Muscle of leg (tissue), 11 donors: Measurements from ENCODE around the gene BMPER. TPM values are rescaled to one million over a fixed set of nuclear protein-coding genes. Genes with fewer than 3 reads are reported as not detected.
A peak's percentile ranks its signal among the peaks of the same experiment; 100 is the strongest.

Experiments
- DNase-seq: peaks from one replicate; pipeline ENCODE4 v3.0.0; 2013
- H3K27ac ChIP-seq: one replicate; pipeline ENCODE4 v1.5.1; 2013; ENCODE audit warnings: mild to moderate bottlenecking, low read length, control low read depth
- H3K27me3 ChIP-seq: one replicate; pipeline ENCODE4 v1.6.1; 2013; ENCODE audit warnings: low read length; ENCODE audit not compliant: control insufficient read depth, insufficient read depth
- H3K36me3 ChIP-seq: one replicate; pipeline ENCODE4 v1.6.1; 2013; ENCODE audit warnings: low read length; ENCODE audit not compliant: control insufficient read depth, insufficient read depth
- H3K4me1 ChIP-seq: one replicate; pipeline ENCODE4 v1.6.1; 2013; ENCODE audit warnings: low read length; ENCODE audit not compliant: control insufficient read depth, insufficient read depth
- H3K4me3 ChIP-seq: one replicate; pipeline ENCODE4 v1.5.1; 2013; ENCODE audit warnings: low read length, control low read depth
- H3K9me3 ChIP-seq: replicated peaks from 2 replicates; pipeline ENCODE4 v1.6.1; 2013; ENCODE audit warnings: low read depth, low read length; ENCODE audit not compliant: control insufficient read depth
- WGBS: methylation state at CpG from one replicate; pipeline ENCODE4 v1.1.5; 2013; ENCODE audit warnings: missing lambda C conversion rate; ENCODE audit not compliant: insufficient coverage; 5-methylcytosine and 5-hydroxymethylcytosine counted together
- polyA plus RNA-seq, 8 donors: library from polyadenylated mRNA; unstranded; fragments of 120-200 nt; gene quantifications; one replicate each; pipeline versions ENCODE4 v1.2.1 to v1.2.3, GENCODE V29; 2013; ENCODE audit warnings: inconsistent platforms in 1 of 8, low replicate concordance in 1 of 8; ENCODE audit not compliant: insufficient read length in 8 of 8, insufficient read depth in 1 of 8
- total RNA-seq: library from RNA; stranded (reverse); fragments of 120-200 nt; gene quantifications from one replicate; pipeline ENCODE4 v1.2.4, GENCODE V29; 2013

Gene BMPER
- total and polyA plus RNA-seq, 9 donors, result 3.8 to 11.0 (median 7.3) TPM

DNA sequence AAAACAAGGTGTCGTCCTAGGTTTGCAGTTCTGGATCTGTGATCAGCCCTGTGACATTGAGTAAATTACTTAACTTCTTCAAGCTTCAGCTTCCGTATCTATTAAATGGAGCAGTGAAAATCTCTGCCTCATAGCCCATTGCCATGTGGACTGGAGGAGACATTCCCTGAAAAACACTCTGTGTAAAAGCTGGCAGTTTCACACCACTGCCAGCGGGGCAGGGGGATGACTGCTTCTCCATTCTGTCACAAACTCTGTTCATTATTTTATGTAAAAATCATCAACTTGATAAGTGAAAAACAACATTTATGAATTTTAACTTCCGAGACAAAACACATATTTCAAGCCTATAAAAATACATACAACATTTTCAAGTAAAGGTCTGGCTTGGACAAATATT is 234.7 kb downstream of the BMPER start:
- H3K4me1 ChIP-seq, result peaks cover 3% of the 10 kb centered on the region
- H3K27me3 ChIP-seq, result no peaks in the 10 kb centered on the region
- H3K36me3 ChIP-seq, result no peaks in the 10 kb centered on the region
- H3K9me3 ChIP-seq, result no peaks in the 10 kb centered on the region
- H3K27ac ChIP-seq, result no peak overlapping the region
- DNase-seq, result no peak
- no peak overlapping the region for H3K4me3 ChIP-seq
- no CpG with 5 or more reads among the region's 4 CpGs for WGBS

- peak; percentile 34 for DNase-seq
- no peak overlapping the region for H3K27ac ChIP-seq
- no CpG with 5 or more reads among the region's 2 CpGs for WGBS
These were observed 238.1 kb downstream of the BMPER start for GRCh38 chr7:34143402-34143801.

DNA sequence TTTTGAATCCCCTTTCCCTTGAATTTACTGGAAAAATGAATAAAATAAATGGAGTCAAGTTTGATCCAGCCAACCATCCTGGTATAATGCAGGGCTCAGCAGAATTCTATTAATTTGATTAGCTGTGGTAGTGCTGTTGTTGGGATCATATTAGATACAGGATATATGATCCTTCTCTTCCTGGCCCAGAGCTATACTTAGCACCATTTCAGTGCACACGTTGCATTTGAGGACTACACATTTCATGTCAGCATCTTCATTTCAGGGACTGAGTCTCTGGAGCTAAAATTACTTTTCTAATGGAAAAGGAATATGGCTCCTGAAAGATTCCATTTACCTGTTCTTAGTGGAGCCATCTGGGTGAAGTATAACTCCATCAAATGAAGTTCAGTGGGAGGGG is 240.3 kb downstream of the BMPER start:
- H3K27ac ChIP-seq, result no peak overlapping the region
- no peak overlapping the region for H3K4me3 ChIP-seq
- H3K4me1 ChIP-seq, result no peaks in the 10 kb centered on the region
- no peaks in the 10 kb centered on the region for H3K36me3 ChIP-seq
- H3K9me3 ChIP-seq, result no peaks in the 10 kb centered on the region
- WGBS, result no CpG with 5 or more reads among the region's 1 CpG
- DNase-seq, result no peak
- H3K27me3 ChIP-seq, result no peaks in the 10 kb centered on the region

More at GRCh38 chr7:34143402-34143801, 238.1 kb downstream of the BMPER start:
- H3K4me3 ChIP-seq, result no peak overlapping the region
- H3K4me1 ChIP-seq, result no peaks in the 10 kb centered on the region
- no peaks in the 10 kb centered on the region for H3K9me3 ChIP-seq
- H3K36me3 ChIP-seq, result no peaks in the 10 kb centered on the region
- H3K27me3 ChIP-seq, result no peaks in the 10 kb centered on the region

- H3K9me3 ChIP-seq, result no peaks in the 10 kb centered on the region
- 74% methylated on average over 4 of the region's 5 CpGs for WGBS
These were observed 248.4 kb downstream of the BMPER start for GRCh38 chr7:34153656-34154270.

DNA sequence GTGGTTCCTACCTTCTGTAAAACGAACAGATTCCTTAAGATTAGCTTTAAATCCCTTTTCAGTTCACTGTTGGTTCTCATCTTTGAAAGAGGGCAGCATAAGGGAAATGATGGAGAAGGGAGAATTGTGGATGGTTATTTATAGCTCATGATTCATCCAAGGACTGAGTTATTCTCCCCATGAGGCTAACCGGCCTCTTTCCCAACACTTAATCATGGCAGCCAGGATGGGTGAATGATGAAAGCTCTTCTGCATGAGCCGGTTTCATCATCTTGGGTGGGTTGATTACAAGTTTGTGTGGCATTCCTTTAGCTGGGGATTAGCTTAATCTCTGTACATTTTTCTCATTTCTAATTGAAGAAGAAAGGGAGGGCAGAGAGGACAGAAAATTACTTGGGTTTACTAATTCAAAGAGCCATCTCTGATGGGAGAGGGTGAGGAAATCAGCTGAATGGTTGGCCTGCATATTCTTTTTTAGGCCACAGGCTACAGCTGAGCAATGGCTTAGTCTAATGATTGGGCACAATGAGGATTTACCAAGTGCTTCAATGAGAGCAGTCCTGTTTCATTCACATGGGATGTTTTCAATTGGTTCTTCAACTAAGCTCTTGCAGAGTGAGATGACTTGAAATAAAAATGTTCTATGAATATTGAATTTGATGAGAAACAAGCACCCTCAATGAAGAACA is 250.0 kb downstream of the BMPER start:
- Histone ChIP-seq H3K4me1 (peaks cover 5% of the 10 kb centered on the region), H3K36me3 (no peaks in the 10 kb centered on the region), H3K4me3 (no peak overlapping the region), H3K9me3 (no peaks in the 10 kb centered on the region), H3K27ac (no peak overlapping the region), H3K27me3 (no peaks in the 10 kb centered on the region)
- DNase-seq, result no peak
- WGBS, result no CpG with 5 or more reads among the region's 3 CpGs

More at GRCh38 chr7:34153656-34154270, 248.4 kb downstream of the BMPER start:
- Histone ChIP-seq H3K36me3 (no peaks in the 10 kb centered on the region), H3K27ac (no peak overlapping the region), H3K4me1 (peaks cover 5% of the 10 kb centered on the region), H3K27me3 (no peaks in the 10 kb centered on the region), H3K4me3 (no peak overlapping the region)
- DNase-seq, result no peak

DNA sequence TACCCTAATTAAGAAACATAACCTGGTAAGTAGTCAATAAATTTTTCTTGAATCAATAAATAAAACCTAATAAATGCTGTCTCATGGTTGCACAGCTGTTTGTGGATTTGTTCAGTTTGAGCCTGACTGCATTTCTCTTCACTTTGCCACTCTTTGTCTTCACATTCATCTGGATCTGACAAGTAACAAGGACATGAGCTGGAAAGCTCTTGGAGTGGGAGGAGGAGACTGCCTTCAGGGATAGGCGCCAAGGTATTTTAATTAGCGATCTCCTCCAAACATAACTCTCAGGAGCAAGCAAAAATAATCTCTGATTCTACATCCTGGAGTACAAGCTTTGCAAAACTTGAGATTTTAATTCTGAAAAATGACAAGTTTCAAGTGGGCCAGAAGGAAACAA is 251.0 kb downstream of the BMPER start:
- no peaks in the 10 kb centered on the region for H3K9me3 ChIP-seq
- peak; percentile 41 for DNase-seq
- WGBS, result no CpG with 5 or more reads among the region's 2 CpGs
- no peaks in the 10 kb centered on the region for H3K36me3 ChIP-seq
- no peak overlapping the region for H3K27ac ChIP-seq
- H3K4me1 ChIP-seq, result peaks cover 5% of the 10 kb centered on the region
- H3K4me3 ChIP-seq, result no peak overlapping the region
- H3K27me3 ChIP-seq, result no peaks in the 10 kb centered on the region

- H3K27ac ChIP-seq, result no peak overlapping the region
- H3K4me1 ChIP-seq, result peaks cover 5% of the 10 kb centered on the region
- no peaks in the 10 kb centered on the region for H3K36me3 ChIP-seq
- no peak overlapping the region for H3K4me3 ChIP-seq
- no peaks in the 10 kb centered on the region for H3K27me3 ChIP-seq
- DNase-seq, result no peak
- no CpG with 5 or more reads among the region's 2 CpGs for WGBS
- no peaks in the 10 kb centered on the region for H3K9me3 ChIP-seq
These were observed 251.8 kb downstream of the BMPER start for GRCh38 chr7:34157137-34157536.

DNA sequence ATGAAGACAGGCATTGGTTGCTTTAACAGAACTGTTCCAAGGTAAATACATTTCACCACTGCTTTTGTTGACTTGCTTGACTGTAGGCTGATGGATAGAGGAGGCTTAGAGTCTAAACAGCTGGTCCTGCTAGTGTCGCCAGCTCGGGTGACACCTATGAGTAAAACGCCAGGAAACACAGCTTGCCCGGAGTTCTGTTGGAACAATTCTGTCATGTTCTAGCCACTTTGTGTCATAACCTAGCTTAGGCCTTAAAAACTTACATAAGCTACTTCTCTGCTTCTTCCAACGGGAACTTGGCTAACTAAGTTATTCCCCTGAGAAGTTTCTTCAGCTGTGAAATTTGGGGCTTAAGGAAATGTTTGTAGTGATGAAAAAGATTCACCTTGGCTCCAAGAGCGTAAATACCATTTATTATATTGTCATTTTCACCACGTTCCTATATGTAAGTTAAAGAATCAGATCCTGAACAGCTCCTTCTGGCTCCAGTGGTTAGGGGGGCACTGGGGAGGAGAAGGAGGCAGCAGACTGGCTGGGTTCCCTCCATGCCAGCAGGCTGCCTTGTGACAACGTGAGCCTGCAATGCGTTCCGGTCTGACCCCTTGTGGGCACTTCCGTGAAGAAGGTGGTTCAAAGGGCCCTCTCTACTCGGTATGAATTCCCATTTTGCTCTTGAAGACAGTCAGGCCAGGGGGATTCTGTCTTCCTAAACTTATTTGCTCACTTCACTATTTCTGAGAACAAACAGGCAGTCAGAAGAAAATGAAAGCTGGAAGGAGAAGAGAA is 253.2 kb downstream of the BMPER start:
- H3K9me3 ChIP-seq, result no peaks in the 10 kb centered on the region
- WGBS, result 23% methylated on average over 7 of the region's 12 CpGs
- DNase-seq, result peak; percentile 89

GRCh38 chr7:34160261-34160752 is 255.0 kb downstream of the BMPER start:
- no peak for DNase-seq
- Histone ChIP-seq H3K4me1 (peaks cover 6% of the 10 kb centered on the region), H3K36me3 (no peaks in the 10 kb centered on the region), H3K4me3 (no peak overlapping the region), H3K27ac (no peak overlapping the region), H3K9me3 (no peaks in the 10 kb centered on the region), H3K27me3 (no peaks in the 10 kb centered on the region)
- WGBS, result 80% methylated on average over 1 of the region's 2 CpGs

More for the DNA sequence above, 253.2 kb downstream of the BMPER start:
- Histone ChIP-seq H3K36me3 (no peaks in the 10 kb centered on the region), H3K27me3 (no peaks in the 10 kb centered on the region), H3K4me1 (peaks cover 5% of the 10 kb centered on the region), H3K27ac (peak overlapping the region; percentile 37), H3K4me3 (no peak overlapping the region)

DNA sequence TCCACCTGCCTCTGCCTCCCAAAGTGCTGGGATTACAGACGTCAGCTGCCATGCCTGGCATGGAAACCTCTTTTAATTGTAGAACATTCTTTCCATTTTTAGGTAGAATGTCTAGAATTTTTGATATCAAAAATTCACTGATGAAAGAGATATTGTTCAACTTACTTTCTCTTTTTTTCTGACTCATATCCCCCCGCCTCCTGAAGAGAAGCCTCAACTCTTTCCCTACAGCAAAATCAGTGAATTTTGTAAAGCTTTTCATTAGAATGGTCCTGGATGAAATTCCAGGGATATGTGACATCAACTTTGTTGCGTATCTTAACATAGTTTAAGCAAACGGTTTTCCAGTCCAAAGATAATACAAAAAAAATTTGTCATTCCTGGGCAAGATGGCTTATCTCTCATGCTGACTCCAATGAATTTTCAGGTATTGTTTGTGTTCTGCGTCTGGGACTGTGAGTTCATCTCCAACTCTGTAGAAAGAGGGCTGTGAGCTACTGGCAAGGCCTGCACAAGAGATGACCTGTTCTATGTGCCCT is 256.8 kb downstream of the BMPER start:
- WGBS, result 79% methylated on average over 1 of the region's 5 CpGs
- H3K36me3 ChIP-seq, result no peaks in the 10 kb centered on the region
- H3K4me1 ChIP-seq, result peaks cover 8% of the 10 kb centered on the region
- no peaks in the 10 kb centered on the region for H3K27me3 ChIP-seq
- H3K4me3 ChIP-seq, result no peak overlapping the region
- DNase-seq, result no peak
- H3K9me3 ChIP-seq, result no peaks in the 10 kb centered on the region
- no peak overlapping the region for H3K27ac ChIP-seq
